Activated CD4-positive, alpha-beta T cell treated with anti-CD3 and anti-CD28 coated beads, Interleukin-2, amount 10 ng/mL, durations not matched to agents 24 days and 14 days (primary cell): ENCODE results near the gene TUBA1A. TPM values are rescaled to one million over a fixed set of nuclear protein-coding genes. Genes with fewer than 3 reads are reported as not detected.
"Not testable (repeated sequence)": the region's sequence is repeated elsewhere in the genome, so short reads cannot be mapped to it uniquely, and the experiment has no call there.

Experiments
- DNase-seq: peaks from one replicate; pipeline ENCODE4 v3.0.0; 2022
- H3K27ac Mint-ChIP-seq: one replicate; pipeline ENCODE4 v1.8.0; 2022; ENCODE audit warnings: mild to moderate bottlenecking, mixed read lengths
- H3K27me3 Mint-ChIP-seq: one replicate; pipeline ENCODE4 v1.8.0; 2022; ENCODE audit warnings: mixed read lengths
- H3K36me3 Mint-ChIP-seq: one replicate; pipeline ENCODE4 v1.8.0; 2022; ENCODE audit warnings: low read depth, mild to moderate bottlenecking, mixed read lengths
- H3K4me1 Mint-ChIP-seq: one replicate; pipeline ENCODE4 v1.8.0; 2021; ENCODE audit warnings: mixed read lengths
- H3K4me3 Mint-ChIP-seq: one replicate; pipeline ENCODE4 v1.8.0; 2022; ENCODE audit warnings: mild to moderate bottlenecking, moderate library complexity, mixed read lengths
- H3K9me3 Mint-ChIP-seq: one replicate; pipeline ENCODE4 v1.8.0; 2021; ENCODE audit warnings: mixed read lengths
- intact Hi-C: fragments of 100-400 bp; cut with micrococcal nuclease; formaldehyde crosslinking; loops from one replicate; pipeline ENCODE4 v1.15.1; 2023
- total RNA-seq: library from RNA; stranded (reverse); gene quantifications from 2 replicates; pipeline ENCODE4 v1.2.3, GENCODE V29; 2022

TUBA1A gene
- total RNA-seq, 1 donor from 2014 or later = 45.9 TPM

DNA sequence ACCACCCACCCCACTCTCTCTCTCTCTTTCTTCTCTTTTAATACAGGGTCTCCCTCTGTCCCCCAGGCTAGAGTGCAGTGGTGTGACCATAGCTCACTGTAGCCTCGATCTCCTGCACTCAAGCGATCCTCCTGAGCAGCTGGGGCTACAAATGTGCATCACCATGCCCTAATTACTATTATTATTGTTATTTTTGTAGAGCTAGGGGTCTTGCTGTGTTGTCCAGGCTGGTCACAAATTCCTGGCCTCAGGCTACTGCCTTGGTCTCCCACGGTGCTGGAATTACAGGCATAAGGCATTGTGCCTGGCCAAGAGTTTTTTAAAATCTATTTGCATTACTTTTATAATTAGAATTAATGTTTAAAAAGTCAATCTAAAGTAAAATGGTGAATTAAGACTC lies 34.7 kb downstream of the TUBA1A start:
- Mint-ChIP-seq H3K4me1 (peaks cover 4% of the 10 kb centered on the region), H3K9me3 (no peaks in the 10 kb centered on the region), H3K36me3 (no peaks in the 10 kb centered on the region), H3K27ac (no peak overlapping the region), H3K4me3 (no peak overlapping the region), H3K27me3 (no peaks in the 10 kb centered on the region)
- DNase-seq = no peak
- intact Hi-C loops = no loop called here

- Mint-ChIP-seq H3K9me3 (no peaks in the 10 kb centered on the region), H3K4me3 (no peak overlapping the region), H3K27me3 (no peaks in the 10 kb centered on the region), H3K36me3 (peaks cover 2% of the 10 kb centered on the region), H3K27ac (no peak overlapping the region), H3K4me1 (peaks cover 7% of the 10 kb centered on the region)
- DNase-seq = no peak
- intact Hi-C loops = no loop called here
Measured at GRCh38 chr12:49147384-49147783, 41.5 kb downstream of the TUBA1A start.

DNA sequence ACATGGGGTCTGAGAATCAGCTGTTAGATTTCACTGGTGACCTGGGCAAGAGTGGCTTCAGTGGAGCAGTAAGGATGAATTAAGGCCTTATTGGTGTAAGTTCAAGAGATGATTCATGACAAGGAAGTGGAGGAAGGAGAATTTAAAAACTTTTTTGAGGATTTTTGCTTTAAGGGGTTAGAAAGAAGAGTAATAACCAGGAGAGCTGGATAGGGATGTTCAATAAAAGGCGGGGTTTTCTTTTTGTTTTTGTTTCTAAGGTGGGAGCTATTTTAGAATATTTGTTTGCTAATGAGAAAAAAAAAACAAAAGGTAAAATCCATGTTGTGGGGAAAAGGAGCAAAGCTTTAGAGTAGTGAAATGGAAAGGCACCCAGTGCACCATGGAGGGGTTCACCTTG lies 42.5 kb downstream of the TUBA1A start:
- DNase-seq = no peak

GRCh38 chr12:49144384-49144783 lies 44.5 kb downstream of the TUBA1A start:
- no peaks in the 10 kb centered on the region for H3K9me3 Mint-ChIP-seq
- no peak overlapping the region for H3K27ac Mint-ChIP-seq
- H3K4me3 Mint-ChIP-seq = no peak overlapping the region
- H3K36me3 Mint-ChIP-seq = peaks cover 6% of the 10 kb centered on the region
- intact Hi-C loops = no loop called here
- H3K4me1 Mint-ChIP-seq = peaks cover 6% of the 10 kb centered on the region
- no peaks in the 10 kb centered on the region for H3K27me3 Mint-ChIP-seq
- no peak for DNase-seq

More for the DNA sequence above, 42.5 kb downstream of the TUBA1A start:
- Mint-ChIP-seq H3K27me3 (no peaks in the 10 kb centered on the region), H3K36me3 (peaks cover 3% of the 10 kb centered on the region), H3K4me1 (peaks cover 7% of the 10 kb centered on the region), H3K4me3 (no peak overlapping the region), H3K27ac (no peak overlapping the region), H3K9me3 (no peaks in the 10 kb centered on the region)
- intact Hi-C loops = no loop called here

DNA sequence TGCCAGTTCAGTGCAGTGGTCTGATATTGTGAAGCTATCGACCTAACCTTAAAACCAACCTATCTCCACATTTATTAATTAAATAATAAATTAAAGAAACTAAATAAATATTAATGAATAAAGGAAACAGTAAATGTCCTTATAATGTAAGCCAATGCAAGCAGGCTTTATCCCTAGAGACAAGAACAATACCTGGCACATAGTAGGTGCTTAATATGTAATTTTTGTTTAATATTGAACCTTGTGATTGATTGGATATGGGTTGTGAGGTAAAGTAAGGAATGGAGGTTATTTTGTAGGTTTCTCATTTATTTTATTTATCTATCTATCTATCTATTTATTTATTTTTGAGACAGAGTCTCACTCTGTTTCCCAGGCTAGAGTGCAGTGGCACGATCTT lies 49.9 kb downstream of the TUBA1A start:
- H3K4me3 Mint-ChIP-seq = no peak overlapping the region
- intact Hi-C loops = no loop called here
- H3K36me3 Mint-ChIP-seq = peaks cover 6% of the 10 kb centered on the region
- no peaks in the 10 kb centered on the region for H3K27me3 Mint-ChIP-seq
- no peak for DNase-seq
- peaks cover 6% of the 10 kb centered on the region for H3K4me1 Mint-ChIP-seq
- H3K27ac Mint-ChIP-seq = no peak overlapping the region
- no peaks in the 10 kb centered on the region for H3K9me3 Mint-ChIP-seq

GRCh38 chr12:49138587-49138986 lies 50.3 kb downstream of the TUBA1A start:
- Mint-ChIP-seq H3K4me1 (peaks cover 9% of the 10 kb centered on the region), H3K27ac (no peak overlapping the region), H3K9me3 (no peaks in the 10 kb centered on the region), H3K36me3 (peaks cover 6% of the 10 kb centered on the region), H3K27me3 (no peaks in the 10 kb centered on the region), H3K4me3 (no peak overlapping the region)
- no peak for DNase-seq
- intact Hi-C loops = no loop called here

DNA sequence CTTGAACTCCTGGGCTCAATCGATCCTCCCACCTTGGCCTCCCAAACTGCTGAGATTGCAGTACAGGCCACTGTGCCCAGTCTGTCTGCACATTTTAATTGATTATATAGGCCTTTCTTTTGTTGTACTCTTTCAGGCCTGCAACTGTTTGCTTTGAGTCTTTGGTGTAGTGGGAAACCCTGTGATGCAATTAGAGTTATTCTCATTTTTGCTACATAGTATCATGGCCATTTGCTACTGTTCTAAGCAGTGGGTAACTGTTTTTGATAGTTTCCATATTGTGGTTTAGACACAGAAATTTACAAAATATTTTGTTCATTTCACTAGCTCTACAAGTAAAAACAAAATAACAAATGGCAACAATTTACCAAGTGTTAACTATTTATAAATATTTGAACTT lies 51.4 kb downstream of the TUBA1A start:
- Mint-ChIP-seq H3K27me3 (no peaks in the 10 kb centered on the region), H3K36me3 (peaks cover 6% of the 10 kb centered on the region), H3K4me3 (no peak overlapping the region), H3K27ac (no peak overlapping the region), H3K9me3 (no peaks in the 10 kb centered on the region), H3K4me1 (peaks cover 18% of the 10 kb centered on the region)
- intact Hi-C loops = no loop called here
- no peak for DNase-seq

DNA sequence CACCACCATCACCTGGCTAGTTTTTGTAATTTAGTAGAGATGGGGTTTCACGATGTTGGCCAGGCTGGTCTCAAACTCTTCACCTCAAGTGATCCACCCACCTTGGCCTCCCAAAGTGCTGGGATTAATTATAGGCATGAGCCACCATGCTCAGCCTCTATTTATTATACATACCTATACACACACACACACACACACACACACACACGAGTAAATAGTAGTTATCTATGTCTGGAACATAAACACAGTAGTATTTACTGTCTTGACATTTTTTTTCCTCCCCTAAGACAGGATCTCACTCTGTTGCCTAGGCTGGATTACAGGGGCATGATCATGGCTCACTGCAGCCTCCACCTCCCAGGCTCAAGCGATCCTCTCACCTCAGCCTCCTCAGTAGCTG lies 51.9 kb downstream of the TUBA1A start:
- DNase-seq, H3K4me3 Mint-ChIP-seq, H3K9me3 Mint-ChIP-seq, H3K27ac Mint-ChIP-seq, H3K27me3 Mint-ChIP-seq, H3K36me3 Mint-ChIP-seq, intact Hi-C loops: not testable (repeated sequence)
- H3K4me1 Mint-ChIP-seq = peaks cover 23% of the 10 kb centered on the region

Other genes with a start within 250 kb of the TUBA1A start
- 109 and 112 TPM in 2 replicates for gene ARF3, start 231.6 kb downstream of the TUBA1A start, total RNA-seq
- gene WNT10B, start 217.3 kb downstream of the TUBA1A start, total RNA-seq = 0.19 and 0.21 TPM in 2 replicates
- gene WNT1, start 210.8 kb downstream of the TUBA1A start, total RNA-seq = not detected in 2 replicates
- 1.4 and 1.5 TPM in 2 replicates for gene DDN, start 189.7 kb downstream of the TUBA1A start, total RNA-seq
- gene PRKAG1, start 170.3 kb downstream of the TUBA1A start, total RNA-seq = 75.3 and 89.8 TPM in 2 replicates
- gene KMT2D, start 128.3 kb downstream of the TUBA1A start, total RNA-seq = 101 TPM in 2 replicates
- 10.9 and 11.8 TPM in 2 replicates for gene RHEBL1, start 119.1 kb downstream of the TUBA1A start, total RNA-seq
- gene DHH, start 94.3 kb downstream of the TUBA1A start, total RNA-seq = 0.07 and 0.09 TPM in 2 replicates
- 39.9 and 43.7 TPM in 2 replicates for gene LMBR1L, start 78.2 kb downstream of the TUBA1A start, total RNA-seq
- gene TUBA1B, start 57.7 kb downstream of the TUBA1A start, total RNA-seq = 1,679 and 1,696 TPM in 2 replicates
- 286 and 305 TPM in 2 replicates for gene TUBA1C, start 76.0 kb upstream of the TUBA1A start, total RNA-seq
- 0.23 TPM in 1 of 2 replicates, not detected in the other for gene PRPH, start 106.1 kb upstream of the TUBA1A start, total RNA-seq
- gene TROAP, start 134.2 kb upstream of the TUBA1A start, total RNA-seq = 49.9 and 51.6 TPM in 2 replicates
- gene C1QL4, start 148.1 kb upstream of the TUBA1A start, total RNA-seq = not detected in 2 replicates
- not detected in 2 replicates for gene DNAJC22, start 157.8 kb upstream of the TUBA1A start, total RNA-seq
- 14.5 and 16.2 TPM in 2 replicates for gene SPATS2, start 178.4 kb upstream of the TUBA1A start, total RNA-seq